ENCODE data around the gene PPBP. TPM values are rescaled to one million over a fixed set of nuclear protein-coding genes. Genes with fewer than 3 reads are reported as not detected.

PPBP gene
- polyA plus RNA-seq, 1 of the 3 experiments (the other 2 are of a cell fraction) = not detected

GRCh38 chr4:73948990-73949706 lies 38.8 kb downstream of the PPBP start:
- DNase-seq = no peak
- Histone ChIP-seq H4K20me1 (ENCODE audit: insufficient read depth) (no peaks in the 10 kb centered on the region), H2AFZ (ENCODE audit: low read depth) (no peak overlapping the region), H3K9me2 (no peaks in the 10 kb centered on the region), H3F3A (replicated peaks; ENCODE audit: insufficient read depth) (no peaks in the 10 kb centered on the region), H3K4me2 (no peak overlapping the region), H3K27me3 (ENCODE audit: insufficient read depth) (peaks cover 21% of the 10 kb centered on the region), H3K27ac (ENCODE audit: low read depth in 2 of 2, low read length in 1 of 2) (no peak overlapping the region), H3K4me3 (ENCODE audit: low read depth in 2 of 2, low read length in 1 of 2) (no peak overlapping the region), H3K36me3 (replicated peaks in 1 of 2; ENCODE audit: control insufficient read depth in 1 of 2, insufficient read depth in 2 of 2, low read length in 1 of 2) (no peaks in the 10 kb centered on the region), H3K79me2 (ENCODE audit: insufficient read depth) (no peaks in the 10 kb centered on the region), H3K9ac (no peak overlapping the region), H3K9me3 (no peaks in the 10 kb centered on the region), H3K4me1 (ENCODE audit: control insufficient read depth in 1 of 2, insufficient read depth in 2 of 2, low read depth in 1 of 2, low read length in 1 of 2) (no peaks in the 10 kb centered on the region)
- 13% methylated on average over 7 of the region's 7 CpGs for WGBS (ENCODE audit: low lambda C conversion rate)
- ChIA-PET CTCF (no interaction called here), POLR2A (no interaction called here)
- no peak for TF ChIP-seq RFX5 (IDR thresholded peaks at IDR 0.05; ENCODE audit: low read length)
- TF ChIP-seq EZH2phosphoT487 (IDR thresholded peaks at IDR 0.05; ENCODE audit: borderline replicate concordance, low read depth) = no peak

- H3K27ac ChIP-seq (ENCODE audit: low read depth in 2 of 2, low read length in 1 of 2) = no peak overlapping the region
- 10% methylated on average over 1 of the region's 1 CpG for WGBS (ENCODE audit: low lambda C conversion rate)
Observed at GRCh38 chr4:73948291-73948690, 39.7 kb downstream of the PPBP start.

More at GRCh38 chr4:73948291-73948690, 39.7 kb downstream of the PPBP start:
- TF ChIP-seq FOXM1 (IDR thresholded peaks at IDR 0.05; ENCODE audit: low read depth) (no peak), USF2 (IDR thresholded peaks at IDR 0.05; ENCODE audit: borderline replicate concordance, low read depth, low read length) (no peak), YY1 (IDR thresholded peaks at IDR 0.05; ENCODE audit: low read depth) (no peak), USF1 (IDR thresholded peaks at IDR 0.05; ENCODE audit: borderline replicate concordance, low read depth) (no peak), RCOR1 (IDR thresholded peaks at IDR 0.05; ENCODE audit: low read length) (no peak), MEF2A (IDR thresholded peaks at IDR 0.05; ENCODE audit: borderline replicate concordance, low read depth) (no peak), CHD2 (IDR thresholded peaks at IDR 0.05; ENCODE audit: low read length, partially characterized antibody) (no peak), RFX5 (IDR thresholded peaks at IDR 0.05; ENCODE audit: low read length) (no peak), ZBTB33 (IDR thresholded peaks at IDR 0.05; ENCODE audit: borderline replicate concordance, low read depth) (no peak), EP300 (IDR thresholded peaks at IDR 0.05; ENCODE audit: borderline replicate concordance in 1 of 2, low read depth in 1 of 2, low read length in 1 of 2) (no peak), IRF3 (IDR thresholded peaks at IDR 0.05; ENCODE audit: low read depth, low read length) (no peak), TAF1 (IDR thresholded peaks at IDR 0.05; ENCODE audit: borderline replicate concordance, low read depth, low read length) (no peak), ELF1 (IDR thresholded peaks at IDR 0.05) (no peak), REST (IDR thresholded peaks at IDR 0.05; ENCODE audit: low read depth, low read length) (no peak), NFIC (IDR thresholded peaks at IDR 0.05; ENCODE audit: borderline replicate concordance) (no peak), FOXJ3 (CRISPR knock-in tag; IDR thresholded peaks at IDR 0.05) (no peak)
- no peak overlapping the region for H2AFZ ChIP-seq (ENCODE audit: low read depth)
- H3K9me2 ChIP-seq = no peaks in the 10 kb centered on the region
- no peaks in the 10 kb centered on the region for H3K36me3 ChIP-seq (replicated peaks in 1 of 2; ENCODE audit: control insufficient read depth in 1 of 2, insufficient read depth in 2 of 2, low read length in 1 of 2)
- no peak overlapping the region for H3K4me3 ChIP-seq (ENCODE audit: low read depth in 2 of 2, low read length in 1 of 2)
- no peaks in the 10 kb centered on the region for H3K79me2 ChIP-seq (ENCODE audit: insufficient read depth)
- CTCF ChIA-PET = interaction anchor here (0.9 kb wide), 1 partner anchor 29 kb away, joined by 3 read pairs; no protein-coding TSS in a partner anchor
- no peaks in the 10 kb centered on the region for H3F3A ChIP-seq (replicated peaks; ENCODE audit: insufficient read depth)
- H3K27me3 ChIP-seq (ENCODE audit: insufficient read depth) = peaks cover 30% of the 10 kb centered on the region
- DNase-seq = no peak
- H4K20me1 ChIP-seq (ENCODE audit: insufficient read depth) = no peaks in the 10 kb centered on the region
- no peak overlapping the region for H3K4me2 ChIP-seq
- H3K4me1 ChIP-seq (ENCODE audit: control insufficient read depth in 1 of 2, insufficient read depth in 2 of 2, low read depth in 1 of 2, low read length in 1 of 2) = no peaks in the 10 kb centered on the region
- POLR2A ChIA-PET = no interaction called here
- no peak overlapping the region for H3K9ac ChIP-seq
- no peaks in the 10 kb centered on the region for H3K9me3 ChIP-seq
